Activated gamma-delta T cell treated with anti-CD3 and anti-CD28 coated beads, Interleukin-2, amount 50 U/mL, for 16 hours (primary cell): ENCODE data around the gene HOXB9.

Experiments used
- DNase-seq: peaks from one replicate; pipeline ENCODE4 v3.0.0-alpha.2; 2020; ENCODE audit warnings: low read depth

Gene HOXB9

DNA sequence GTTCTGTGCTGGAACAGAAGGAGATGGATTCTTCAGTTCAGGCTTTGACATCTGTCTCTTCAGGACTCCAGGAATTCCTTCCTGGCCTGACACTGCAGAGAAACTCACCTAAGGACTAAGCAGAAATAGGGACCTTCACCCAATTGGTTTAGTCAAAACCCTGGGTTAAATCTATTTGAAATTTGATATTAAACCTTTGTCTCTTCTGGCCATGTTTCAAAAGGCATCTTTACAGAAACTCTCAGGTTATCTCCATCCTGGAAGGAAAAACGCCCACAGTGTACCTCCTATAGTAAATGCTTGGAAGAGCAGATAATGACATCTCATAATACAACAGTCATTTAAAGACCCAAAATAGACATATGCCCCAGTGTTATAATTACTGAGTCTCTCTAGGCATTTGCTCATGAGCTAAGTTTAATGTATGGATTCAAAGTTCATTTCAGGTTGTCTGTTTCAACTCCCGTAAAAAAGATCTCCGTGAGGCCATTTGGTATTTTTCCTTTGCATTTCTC, 42.4 kb downstream of the HOXB9 start:
- no peak for DNase-seq

DNA sequence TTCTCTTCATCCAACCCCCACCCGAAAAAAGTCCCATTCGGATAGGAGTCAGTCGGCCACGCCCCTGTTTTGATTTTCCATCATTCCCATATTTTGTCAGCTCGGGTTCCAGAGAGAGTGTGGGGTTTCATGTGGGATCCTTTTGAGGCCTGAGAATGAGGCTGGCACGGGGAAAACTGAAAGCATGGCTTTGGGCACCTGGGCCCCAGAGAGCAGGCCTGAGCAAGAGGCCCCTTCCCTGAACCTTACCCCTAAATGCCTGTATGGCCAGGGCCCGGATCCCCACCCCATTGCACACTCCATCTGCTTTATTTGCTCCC, 43.4 kb downstream of the HOXB9 start:
- no peak for DNase-seq

DNA sequence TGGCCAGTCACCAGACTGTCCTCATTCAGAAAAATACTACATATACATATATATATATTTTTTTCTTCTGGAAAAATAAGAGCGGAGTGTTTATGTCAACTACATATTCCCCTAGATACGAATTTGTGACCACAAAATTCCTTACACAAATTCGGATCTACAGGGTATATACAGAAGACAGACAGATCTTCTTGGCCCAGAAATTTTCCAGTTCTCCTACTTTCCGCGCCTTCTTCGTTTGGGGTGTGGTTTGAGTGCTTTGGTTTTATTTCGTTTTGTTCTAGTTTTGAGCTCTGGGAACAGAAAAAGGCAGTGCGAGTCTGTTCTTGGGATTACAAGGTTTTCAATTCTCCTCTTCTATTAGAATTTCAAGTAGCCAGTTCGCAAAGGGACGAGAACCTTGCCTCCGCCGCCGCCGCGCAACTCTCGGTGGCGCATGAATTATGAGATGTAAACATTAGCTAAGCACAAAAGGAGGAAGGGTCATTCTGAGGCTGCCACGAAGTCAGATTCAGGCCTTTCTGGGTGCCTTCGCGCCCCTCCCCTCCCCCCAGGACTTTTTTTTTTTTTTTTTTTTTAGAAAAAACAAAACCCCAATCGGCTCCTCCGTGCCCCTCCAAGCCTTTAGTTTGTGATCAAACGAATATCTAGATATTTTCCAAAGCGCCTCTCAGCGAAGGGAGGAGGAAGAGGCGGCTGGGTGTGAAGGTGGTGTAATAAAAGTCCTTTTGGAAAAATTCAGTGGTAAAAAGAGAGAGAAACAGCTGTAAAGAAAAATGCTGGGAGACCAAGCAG, 46.2 kb downstream of the HOXB9 start:
- DNase-seq: no peak

DNA sequence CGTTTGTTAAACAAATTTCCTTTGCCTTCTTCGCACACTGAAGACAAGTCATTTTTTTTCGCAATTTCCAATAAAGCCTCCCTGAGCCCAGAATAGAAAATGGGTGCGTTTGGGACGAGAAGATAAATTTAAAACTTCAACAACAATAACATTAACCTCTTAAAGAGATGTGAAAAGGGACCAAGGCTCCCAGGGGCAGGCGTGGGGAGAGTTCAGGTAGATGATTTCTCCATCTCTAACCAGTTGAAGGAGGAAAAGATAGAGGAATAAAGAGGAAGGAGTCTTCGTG, 46.7 kb downstream of the HOXB9 start:
- DNase-seq: no peak

DNA sequence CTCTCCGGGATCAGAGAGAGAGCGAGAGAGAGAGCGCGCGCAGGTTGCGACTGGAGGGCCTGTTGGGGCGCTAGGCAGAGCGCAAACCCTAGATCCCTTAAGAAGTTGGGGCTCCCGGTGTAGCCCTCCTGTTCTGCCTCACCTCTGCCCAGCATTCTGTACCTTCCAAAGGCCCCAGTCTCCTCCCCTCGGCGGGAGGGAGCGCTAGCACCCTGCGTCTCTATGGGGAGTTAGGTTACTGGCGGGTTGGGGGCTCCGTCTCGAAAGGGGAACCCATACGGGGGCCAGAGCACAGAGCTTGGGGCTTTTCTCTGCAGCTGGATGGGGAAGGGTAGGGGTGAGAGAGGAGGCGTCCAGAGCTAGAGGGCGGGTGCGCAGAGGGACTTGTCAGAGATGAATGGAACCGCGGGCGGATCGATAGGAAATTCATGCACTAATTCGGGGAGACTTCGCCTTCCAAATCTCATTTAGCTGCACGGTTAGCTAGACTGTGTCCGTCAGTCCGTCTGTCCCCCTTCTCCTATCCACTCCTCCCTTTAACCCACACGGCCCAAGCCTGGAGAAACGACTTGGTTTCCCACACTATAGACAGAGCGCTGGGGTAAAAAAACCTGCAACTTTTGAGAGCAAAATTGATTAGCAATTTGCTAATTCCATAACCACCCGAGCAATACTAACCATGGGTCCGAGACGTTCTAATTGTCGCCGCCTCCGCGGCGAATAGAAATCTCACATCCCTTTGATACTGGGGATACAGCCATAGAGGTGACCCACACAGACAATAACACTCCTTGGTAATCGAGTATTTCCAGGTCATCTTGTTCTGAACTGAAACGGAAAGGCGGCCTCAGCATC, 47.3 kb downstream of the HOXB9 start:
- no peak for DNase-seq

DNA sequence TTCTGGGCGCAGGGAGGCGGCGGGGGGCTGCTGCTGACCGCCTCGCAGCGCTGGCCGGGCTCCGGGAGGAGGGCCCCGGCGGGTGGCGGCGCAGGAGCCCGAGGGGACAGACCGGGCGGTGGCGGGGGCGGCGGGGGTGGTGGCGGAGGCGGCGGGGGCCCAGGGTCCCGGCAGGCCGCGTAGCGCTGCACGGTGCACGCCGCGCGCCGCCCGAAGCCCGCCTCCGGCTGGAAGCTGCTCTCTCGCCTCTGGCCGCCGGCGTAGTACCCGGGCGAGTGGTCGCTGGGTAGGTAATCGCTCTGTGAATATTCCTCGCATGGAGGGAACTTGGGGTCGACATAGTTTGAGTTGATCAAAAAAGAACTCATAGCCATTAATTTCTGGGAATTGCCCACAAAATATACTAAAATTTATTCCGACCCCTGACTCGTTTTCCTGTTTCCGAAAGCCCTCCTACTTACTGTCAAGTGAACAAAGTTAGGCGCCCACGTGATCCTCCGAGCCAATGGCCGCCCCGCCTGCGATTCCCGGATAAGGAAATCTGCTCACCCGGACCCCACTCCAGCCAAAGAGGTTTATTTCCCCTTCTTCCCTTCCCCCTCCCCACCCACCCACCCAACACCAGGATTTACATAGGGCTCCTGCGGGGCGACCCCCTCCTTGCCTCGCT, 48.1 kb downstream of the HOXB9 start, which contains the start of gene HOXB4:
Gene HOXB4, minus strand, starts transcription at position 405 of the 670 bp plus-strand sequence. Its CDS starts 31 bp downstream, at position 374.
- peak; percentile 29 for DNase-seq

DNA sequence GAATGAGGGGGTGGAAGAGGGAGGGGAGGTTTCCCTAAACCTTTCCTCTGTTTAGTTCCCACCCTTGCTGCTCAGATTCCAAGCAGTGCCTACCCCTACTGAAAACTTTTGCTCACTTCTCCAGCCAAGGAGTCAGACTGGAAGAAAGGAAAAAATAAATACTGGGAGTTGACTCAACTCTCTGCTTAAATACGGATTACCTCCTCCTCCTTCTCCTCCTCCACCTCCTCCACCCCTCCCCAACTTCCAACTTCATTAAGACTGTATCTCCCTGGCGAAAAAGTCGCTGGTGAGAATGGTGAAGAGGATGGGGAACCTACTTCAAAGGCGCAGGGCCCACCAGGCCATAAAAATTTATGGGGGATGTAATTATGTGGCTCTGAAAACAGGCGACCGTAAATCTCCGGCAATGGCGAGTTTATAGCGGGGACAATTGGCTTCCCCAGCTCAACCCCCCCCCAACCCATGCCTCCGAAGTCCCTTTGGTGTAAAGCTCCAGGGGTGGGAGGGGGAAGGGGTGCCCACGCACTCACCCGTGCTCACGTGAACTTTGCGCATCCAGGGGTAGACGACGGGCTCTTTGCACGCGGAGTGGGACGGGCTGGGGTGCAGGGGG, 48.7 kb downstream of the HOXB9 start:
- DNase-seq: no peak

DNA sequence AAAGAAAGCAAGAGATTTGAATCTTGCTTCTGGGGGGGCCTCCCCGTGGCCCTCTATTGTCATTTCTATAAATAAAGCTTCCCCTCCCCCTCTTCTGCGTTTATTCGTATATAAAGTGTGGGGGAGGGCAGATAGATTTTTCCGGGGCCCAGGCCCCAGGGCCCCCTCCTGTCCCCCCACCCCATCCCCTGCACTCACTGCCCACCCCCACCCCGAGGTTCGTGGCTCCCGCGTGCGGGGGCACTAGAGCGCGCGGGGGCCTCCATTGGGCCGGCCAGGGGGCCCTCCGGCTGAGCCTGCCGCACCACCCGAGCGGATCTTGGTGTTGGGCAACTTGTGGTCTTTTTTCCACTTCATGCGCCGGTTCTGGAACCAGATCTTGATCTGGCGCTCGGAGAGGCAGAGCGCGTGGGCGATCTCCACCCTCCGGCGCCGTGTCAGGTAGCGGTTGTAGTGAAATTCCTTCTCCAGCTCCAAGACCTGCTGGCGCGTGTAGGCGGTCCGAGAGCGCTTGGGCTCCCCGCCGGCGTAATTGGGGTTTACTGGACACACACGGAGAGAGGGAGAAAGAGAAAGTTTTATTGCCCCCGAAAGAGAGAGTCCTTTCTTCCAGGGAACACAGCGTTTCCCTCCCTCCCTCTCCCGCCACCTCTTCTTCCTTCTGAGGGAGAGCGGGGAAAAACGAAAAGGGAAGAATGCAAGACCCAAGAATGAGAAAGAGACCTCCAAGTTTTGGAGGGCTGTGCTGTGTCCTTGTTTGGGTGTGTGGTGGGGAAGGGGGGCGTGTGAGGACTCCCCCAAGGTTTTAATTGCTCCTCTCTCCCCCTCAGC, 49.5 kb downstream of the HOXB9 start:
- no peak for DNase-seq

DNA sequence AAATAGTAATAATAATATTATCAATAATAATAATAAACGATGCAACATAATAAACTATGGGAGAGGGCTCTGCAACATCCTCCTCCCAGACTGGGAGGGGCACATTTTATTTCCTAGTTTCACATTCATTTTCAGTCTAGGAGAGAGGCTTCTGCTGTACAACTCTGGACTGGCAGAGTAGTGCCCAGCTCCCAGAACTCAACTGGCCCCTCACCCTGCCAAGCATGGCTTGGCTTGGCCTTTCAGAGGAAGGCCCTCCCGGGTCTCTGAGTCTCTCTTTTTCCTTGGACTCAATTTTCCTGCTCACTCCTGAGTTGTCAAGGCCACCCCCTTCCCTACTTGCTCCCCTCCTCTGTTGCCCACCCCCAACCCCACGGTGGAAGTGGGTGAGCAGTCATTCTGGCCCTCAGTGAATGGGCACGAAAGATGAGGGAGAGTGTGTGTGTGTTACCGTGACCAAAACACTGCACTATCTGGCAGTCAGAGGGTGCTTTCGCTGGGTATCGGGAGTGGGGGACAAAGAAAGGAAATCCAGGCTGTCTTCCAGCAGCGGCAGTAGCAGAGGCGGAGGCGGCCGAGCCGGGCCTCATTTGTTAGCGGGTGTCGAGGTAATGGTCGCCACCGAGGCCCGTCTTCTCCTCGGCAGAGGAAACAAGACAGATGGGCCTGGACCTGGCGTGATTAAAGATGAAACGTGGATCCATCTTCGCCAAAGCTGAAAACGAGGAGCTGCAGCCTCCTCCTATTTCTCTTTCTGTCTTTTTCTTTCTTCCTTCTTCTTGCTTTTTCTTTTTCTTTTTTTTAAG, 50.3 kb downstream of the HOXB9 start:
- no peak for DNase-seq

DNA sequence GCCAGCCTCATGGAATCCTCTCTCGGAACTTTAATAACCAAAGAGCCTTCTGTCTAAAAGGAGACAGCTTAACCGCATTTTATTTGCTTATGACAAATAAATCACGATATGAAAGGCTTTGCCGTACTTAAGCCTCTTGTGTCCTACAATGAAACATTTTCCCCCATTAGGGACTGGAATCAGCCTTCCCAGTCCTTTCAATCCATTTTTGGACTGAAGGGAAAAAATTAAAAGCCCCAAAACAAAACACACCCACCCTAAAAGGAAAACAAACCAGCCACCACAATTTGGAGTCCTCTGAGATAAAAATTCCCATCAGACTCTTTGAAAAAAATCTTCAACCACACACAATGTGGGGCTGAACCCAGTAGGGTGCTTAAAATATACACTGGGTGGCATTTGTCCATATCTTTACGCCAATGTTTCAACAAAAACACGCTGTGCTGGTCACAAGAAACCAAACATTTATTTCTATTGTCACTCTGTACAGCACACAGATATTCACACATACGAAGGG, 51.0 kb downstream of the HOXB9 start:
- no peak for DNase-seq

DNA sequence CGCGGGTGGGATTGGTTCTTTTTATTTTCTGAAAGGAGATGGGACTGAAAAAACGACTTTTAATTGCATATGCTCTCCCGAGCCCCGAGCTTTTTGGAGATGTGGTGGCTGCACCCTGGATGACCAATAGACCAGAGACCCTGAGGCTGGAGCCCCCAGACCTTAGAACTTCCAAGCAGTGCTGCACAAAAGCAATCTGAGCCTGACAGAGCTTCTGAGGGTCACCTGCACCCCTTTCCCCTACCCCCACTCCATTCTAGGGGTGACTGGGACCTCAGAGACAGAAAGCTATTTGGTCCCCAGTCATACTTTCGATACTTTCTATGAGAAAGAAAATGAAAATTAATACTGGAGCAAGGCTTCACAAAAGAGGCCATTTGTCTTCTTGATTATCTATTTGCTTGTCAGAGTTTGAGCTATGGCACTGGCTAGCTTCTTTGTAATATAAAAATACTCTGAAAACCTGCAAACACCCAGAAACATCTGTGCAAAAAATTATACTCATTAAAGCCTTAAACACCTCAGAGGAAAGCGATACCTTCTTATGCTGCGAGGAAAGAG, 51.6 kb downstream of the HOXB9 start:
- no peak for DNase-seq

DNA sequence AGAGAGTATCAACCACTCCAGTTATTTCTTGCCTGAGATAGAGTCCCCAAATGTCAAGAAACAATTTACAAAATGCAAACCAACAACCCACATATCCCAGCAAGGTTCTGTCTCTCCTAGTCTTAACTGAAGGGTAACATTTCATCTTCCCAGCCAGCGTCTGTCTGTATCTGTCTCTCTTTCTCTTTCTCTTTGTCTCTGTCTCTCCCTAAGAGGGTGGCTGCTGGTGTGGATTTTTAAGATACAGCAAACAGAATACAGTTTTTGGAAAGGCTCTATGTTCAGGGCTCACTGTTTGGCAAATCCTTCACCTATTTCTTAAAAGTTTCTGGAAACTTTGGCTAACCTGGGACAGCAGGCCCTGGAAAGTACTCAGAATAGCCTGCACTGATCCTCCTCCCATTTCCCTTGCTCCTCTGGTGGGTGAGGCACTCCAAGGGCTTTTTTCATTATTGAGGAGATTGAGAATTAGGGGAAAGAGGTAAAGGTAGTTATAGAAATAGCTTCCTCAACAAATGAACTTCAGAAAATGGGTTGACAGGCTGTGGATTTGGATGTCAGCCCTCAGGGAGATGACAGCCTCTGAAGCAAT, 54.2 kb downstream of the HOXB9 start:
- no peak for DNase-seq
